GM23248 (cell line): Measurements from ENCODE around the gene MYCN.

Experiments
- EZH2 ChIP-seq: fragments of 200-600 bp; sonication (generic); IDR thresholded peaks from 2 replicates; pipeline ENCODE4 v1.6.1; 2018; ENCODE audit warnings: antibody characterized with exemption, mild to moderate bottlenecking; ENCODE audit not compliant: insufficient read depth, poor library complexity, severe bottlenecking
- EZH2phosphoT487 ChIP-seq: fragments of 200-600 bp; sonication (generic); IDR thresholded peaks from 2 replicates; pipeline ENCODE4 v1.6.1; 2018; ENCODE audit warnings: antibody characterized with exemption, moderate library complexity, mild to moderate bottlenecking, low read depth; ENCODE audit not compliant: insufficient read depth

DNA sequence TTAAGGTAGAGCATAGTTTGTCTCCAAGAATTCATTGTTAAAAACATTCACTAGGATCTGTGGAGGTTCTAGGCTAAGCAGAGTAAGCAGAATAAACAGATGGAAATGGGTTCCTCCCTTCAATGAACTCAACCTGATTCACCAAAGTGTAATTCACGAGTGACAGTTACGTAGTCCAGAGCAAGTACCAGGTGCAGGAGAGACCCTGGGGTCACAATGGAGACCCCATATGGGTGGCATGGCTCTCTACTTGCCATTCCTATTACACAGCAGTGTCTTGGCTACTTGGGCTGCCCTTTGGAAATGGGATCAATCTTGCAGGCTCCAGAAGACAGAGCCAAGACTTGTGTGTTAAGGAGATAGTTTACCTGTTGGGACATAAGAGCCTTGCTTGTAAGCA is 7.1 kb downstream of the MYCN start:
- TF ChIP-seq EZH2 (no peak), EZH2phosphoT487 (no peak)
